Hepatocyte (in vitro differentiated cells): ENCODE results near the gene LSM6. TPM values are rescaled to one million over a fixed set of nuclear protein-coding genes. Genes with fewer than 3 reads are reported as not detected.

Experiments
- DNase-seq: peaks from one replicate; pipeline ENCODE4 v3.0.0-alpha.2; 2016; ENCODE audit warnings: low spot score
- H2AFZ ChIP-seq: fragments of 200-600 bp; sonication (generic); 2 replicates; pipeline ENCODE4 v1.6.0; 2016; ENCODE audit warnings: antibody characterized with exemption, mild to moderate bottlenecking
- H3K27ac ChIP-seq: fragments of 200-600 bp; sonication (generic); 2 replicates; pipeline ENCODE4 v1.5.1; 2016; ENCODE audit warnings: mild to moderate bottlenecking
- H3K27me3 ChIP-seq: fragments of 200-600 bp; sonication (generic); 2 replicates; pipeline ENCODE4 v1.6.1; 2016
- H3K36me3 ChIP-seq: fragments of 200-600 bp; sonication (generic); replicated peaks from 2 replicates; pipeline ENCODE4 v1.5.1; 2016; ENCODE audit warnings: low read depth; ENCODE audit not compliant: insufficient read depth
- H3K4me1 ChIP-seq: fragments of 200-600 bp; sonication (generic); 2 replicates; pipeline ENCODE4 v1.5.1; 2016; ENCODE audit warnings: mild to moderate bottlenecking, moderate library complexity; ENCODE audit not compliant: insufficient read depth
- H3K4me2 ChIP-seq: fragments of 200-600 bp; sonication (generic); 2 replicates; pipeline ENCODE4 v1.6.0; 2016
- H3K4me3 ChIP-seq: fragments of 200-600 bp; sonication (generic); 2 replicates; pipeline ENCODE4 v1.5.1; 2016; ENCODE audit warnings: mild to moderate bottlenecking
- H3K79me2 ChIP-seq: fragments of 200-600 bp; sonication (generic); 2 replicates; pipeline ENCODE4 v1.6.0; 2017; ENCODE audit warnings: mild to moderate bottlenecking
- H3K9me2 ChIP-seq: fragments of 200-600 bp; sonication (generic); replicated peaks from 2 replicates; pipeline ENCODE4 v1.6.0; 2017; ENCODE audit warnings: mild to moderate bottlenecking; ENCODE audit not compliant: insufficient read depth
- H3K9me3 ChIP-seq: fragments of 200-600 bp; sonication (generic); 2 replicates; pipeline ENCODE4 v1.5.1; 2016; ENCODE audit warnings: low read depth, mild to moderate bottlenecking
- H4K20me1 ChIP-seq: fragments of 200-600 bp; sonication (generic); 2 replicates; pipeline ENCODE4 v1.6.0; 2016; ENCODE audit warnings: mild to moderate bottlenecking; ENCODE audit not compliant: insufficient read depth, poor library complexity, severe bottlenecking
- EZH2 ChIP-seq: fragments of 200-600 bp; sonication (generic); IDR thresholded peaks from 2 replicates; pipeline ENCODE4 v1.6.1; 2016; ENCODE audit warnings: antibody characterized with exemption, mild to moderate bottlenecking, borderline replicate concordance
- EZH2phosphoT487 ChIP-seq: fragments of 200-600 bp; sonication (generic); IDR thresholded peaks from one replicate; pipeline ENCODE4 v1.6.1; 2018; ENCODE audit warnings: antibody characterized with exemption, mild to moderate bottlenecking, low read depth, moderate library complexity; ENCODE audit not compliant: unreplicated experiment, severe bottlenecking
- WGBS: methylation state at CpG from one replicate; pipeline ENCODE4 v1.1.6; 2016; ENCODE audit warnings: low lambda C conversion rate; ENCODE audit errors: missing lambda C conversion rate; 5-methylcytosine and 5-hydroxymethylcytosine counted together
- polyA plus RNA-seq: library from polyadenylated mRNA; unstranded; fragments of >200 nt; fragmentation: Nextera tagmentation; extraction: Ambion mirVana; gene quantifications from 2 replicates; pipeline ENCODE4 v1.2.1, GENCODE V29; 2016
- total RNA-seq: library from RNA; depleted of rRNA; stranded (reverse); fragments of >200 nt; gene quantifications from 2 replicates; pipeline ENCODE4 v1.2.3, GENCODE V29; 2014
- TF ChIP-seq, protein P1 (sequence below): fragments of 200-600 bp; sonication (generic); IDR thresholded peaks from 2 replicates; pipeline ENCODE4 v1.5.1; 2016; ENCODE audit warnings: antibody characterized with exemption, mild to moderate bottlenecking; ENCODE audit not compliant: poor library complexity

Gene LSM6
- total and polyA plus RNA-seq, 2 experiments from 2014 or later: 51.0 to 75.5 TPM

DNA sequence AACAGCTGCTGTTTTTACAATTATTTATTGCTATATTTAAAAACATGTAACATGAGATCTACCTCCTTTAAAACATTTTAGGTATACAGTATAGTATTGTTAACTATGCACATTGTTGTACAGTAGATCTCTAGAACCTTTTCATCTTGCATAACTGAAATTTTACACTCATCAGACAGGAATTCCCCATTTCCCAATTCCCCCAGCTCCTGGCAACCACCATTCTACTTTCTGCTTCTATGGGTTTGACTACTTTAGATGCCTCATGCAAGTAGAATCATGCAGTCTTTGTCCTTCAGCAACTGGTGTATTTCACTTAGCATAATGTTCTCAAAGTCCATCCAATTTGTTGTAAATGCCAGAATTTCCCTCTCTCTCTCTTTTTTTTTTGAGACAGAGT lies 9.7 kb upstream of the LSM6 start:
- H2AFZ ChIP-seq: no peak overlapping the region
- no peak for TF ChIP-seq EZH2
- TF ChIP-seq, protein P1, sequence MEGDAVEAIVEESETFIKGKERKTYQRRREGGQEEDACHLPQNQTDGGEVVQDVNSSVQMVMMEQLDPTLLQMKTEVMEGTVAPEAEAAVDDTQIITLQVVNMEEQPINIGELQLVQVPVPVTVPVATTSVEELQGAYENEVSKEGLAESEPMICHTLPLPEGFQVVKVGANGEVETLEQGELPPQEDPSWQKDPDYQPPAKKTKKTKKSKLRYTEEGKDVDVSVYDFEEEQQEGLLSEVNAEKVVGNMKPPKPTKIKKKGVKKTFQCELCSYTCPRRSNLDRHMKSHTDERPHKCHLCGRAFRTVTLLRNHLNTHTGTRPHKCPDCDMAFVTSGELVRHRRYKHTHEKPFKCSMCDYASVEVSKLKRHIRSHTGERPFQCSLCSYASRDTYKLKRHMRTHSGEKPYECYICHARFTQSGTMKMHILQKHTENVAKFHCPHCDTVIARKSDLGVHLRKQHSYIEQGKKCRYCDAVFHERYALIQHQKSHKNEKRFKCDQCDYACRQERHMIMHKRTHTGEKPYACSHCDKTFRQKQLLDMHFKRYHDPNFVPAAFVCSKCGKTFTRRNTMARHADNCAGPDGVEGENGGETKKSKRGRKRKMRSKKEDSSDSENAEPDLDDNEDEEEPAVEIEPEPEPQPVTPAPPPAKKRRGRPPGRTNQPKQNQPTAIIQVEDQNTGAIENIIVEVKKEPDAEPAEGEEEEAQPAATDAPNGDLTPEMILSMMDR: no peak
- no peak for TF ChIP-seq EZH2phosphoT487
- H3K9me3 ChIP-seq: no peaks in the 10 kb centered on the region
- H4K20me1 ChIP-seq: no peaks in the 10 kb centered on the region
- no peaks in the 10 kb centered on the region for H3K79me2 ChIP-seq
- no peak for DNase-seq
- H3K4me3 ChIP-seq: no peak overlapping the region
- H3K36me3 ChIP-seq: no peaks in the 10 kb centered on the region
- H3K4me2 ChIP-seq: no peak overlapping the region
- H3K27ac ChIP-seq: no peak overlapping the region
- no peaks in the 10 kb centered on the region for H3K4me1 ChIP-seq
- H3K9me2 ChIP-seq: no peaks in the 10 kb centered on the region
- no peaks in the 10 kb centered on the region for H3K27me3 ChIP-seq

- H3K9me3 ChIP-seq: no peaks in the 10 kb centered on the region
- WGBS: 69% methylated on average over 3 of the region's 3 CpGs
- no peak overlapping the region for H3K4me3 ChIP-seq
- H3K27ac ChIP-seq: no peak overlapping the region
- no peaks in the 10 kb centered on the region for H3K27me3 ChIP-seq
- no peak overlapping the region for H3K4me2 ChIP-seq
- H2AFZ ChIP-seq: no peak overlapping the region
- DNase-seq: no peak
- no peaks in the 10 kb centered on the region for H3K36me3 ChIP-seq
- no peaks in the 10 kb centered on the region for H3K4me1 ChIP-seq
- TF ChIP-seq, protein P1: no peak
- no peak for TF ChIP-seq EZH2phosphoT487
- no peak for TF ChIP-seq EZH2
- H4K20me1 ChIP-seq: no peaks in the 10 kb centered on the region
- H3K9me2 ChIP-seq: no peaks in the 10 kb centered on the region
- H3K79me2 ChIP-seq: no peaks in the 10 kb centered on the region
These were observed 5.4 kb upstream of the LSM6 start for GRCh38 chr4:146170149-146170548.

DNA sequence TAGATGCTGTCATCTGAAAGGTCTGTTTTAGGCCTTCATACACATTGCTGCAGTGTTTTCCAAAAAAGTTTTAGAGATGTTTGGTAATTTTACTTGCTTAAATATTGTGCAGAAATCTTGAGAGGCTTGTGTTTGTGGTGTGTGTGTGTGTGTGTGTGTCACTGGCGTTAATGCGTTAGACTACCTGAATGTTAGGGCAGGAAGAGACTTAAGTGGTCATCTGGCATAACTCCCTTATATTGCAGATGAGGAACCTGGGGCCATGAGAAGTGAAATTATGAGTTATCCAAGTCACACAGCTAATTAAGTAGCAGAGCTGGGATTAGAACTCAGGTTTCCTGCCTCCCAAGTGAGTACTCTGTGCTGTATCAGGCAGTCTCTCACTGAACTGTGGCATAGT lies 1.4 kb downstream of the LSM6 start:
- H3K9me2 ChIP-seq: no peaks in the 10 kb centered on the region
- WGBS: 86% methylated on average over 2 of the region's 2 CpGs
- TF ChIP-seq, protein P1: no peak
- peaks cover 59% of the 10 kb centered on the region for H3K79me2 ChIP-seq
- peaks cover 19% of the 10 kb centered on the region for H4K20me1 ChIP-seq
- peak overlapping the region; percentile 93 for H3K4me3 ChIP-seq
- H3K36me3 ChIP-seq: no peaks in the 10 kb centered on the region
- H3K27ac ChIP-seq: no peak overlapping the region
- H3K27me3 ChIP-seq: no peaks in the 10 kb centered on the region
- no peaks in the 10 kb centered on the region for H3K9me3 ChIP-seq
- H3K4me1 ChIP-seq: peaks cover 29% of the 10 kb centered on the region
- no peak for DNase-seq
- H2AFZ ChIP-seq: peak overlapping the region; percentile 87
- peak overlapping the region; percentile 91 for H3K4me2 ChIP-seq

- Histone ChIP-seq H3K9me2 (no peaks in the 10 kb centered on the region), H3K36me3 (peaks cover 5% of the 10 kb centered on the region), H2AFZ (no peak overlapping the region), H3K4me3 (no peak overlapping the region), H3K27ac (no peak overlapping the region), H3K27me3 (no peaks in the 10 kb centered on the region), H3K79me2 (peaks cover 72% of the 10 kb centered on the region), H3K4me2 (peak overlapping the region; percentile 91), H3K9me3 (no peaks in the 10 kb centered on the region), H3K4me1 (peaks cover 29% of the 10 kb centered on the region), H4K20me1 (peaks cover 19% of the 10 kb centered on the region)
- WGBS: 72% methylated on average over 8 of the region's 8 CpGs
- DNase-seq: no peak
- TF ChIP-seq, protein P1: no peak
- no peak for TF ChIP-seq EZH2phosphoT487
- TF ChIP-seq EZH2: no peak
These were observed 2.6 kb downstream of the LSM6 start for GRCh38 chr4:146178126-146178525.
